Islet precursor cell (in vitro differentiated cells): ENCODE results near the gene UMOD.

Experiments
- DNase-seq: peaks from one replicate; pipeline ENCODE4 v3.0.0-alpha.2; 2018

UMOD gene

DNA sequence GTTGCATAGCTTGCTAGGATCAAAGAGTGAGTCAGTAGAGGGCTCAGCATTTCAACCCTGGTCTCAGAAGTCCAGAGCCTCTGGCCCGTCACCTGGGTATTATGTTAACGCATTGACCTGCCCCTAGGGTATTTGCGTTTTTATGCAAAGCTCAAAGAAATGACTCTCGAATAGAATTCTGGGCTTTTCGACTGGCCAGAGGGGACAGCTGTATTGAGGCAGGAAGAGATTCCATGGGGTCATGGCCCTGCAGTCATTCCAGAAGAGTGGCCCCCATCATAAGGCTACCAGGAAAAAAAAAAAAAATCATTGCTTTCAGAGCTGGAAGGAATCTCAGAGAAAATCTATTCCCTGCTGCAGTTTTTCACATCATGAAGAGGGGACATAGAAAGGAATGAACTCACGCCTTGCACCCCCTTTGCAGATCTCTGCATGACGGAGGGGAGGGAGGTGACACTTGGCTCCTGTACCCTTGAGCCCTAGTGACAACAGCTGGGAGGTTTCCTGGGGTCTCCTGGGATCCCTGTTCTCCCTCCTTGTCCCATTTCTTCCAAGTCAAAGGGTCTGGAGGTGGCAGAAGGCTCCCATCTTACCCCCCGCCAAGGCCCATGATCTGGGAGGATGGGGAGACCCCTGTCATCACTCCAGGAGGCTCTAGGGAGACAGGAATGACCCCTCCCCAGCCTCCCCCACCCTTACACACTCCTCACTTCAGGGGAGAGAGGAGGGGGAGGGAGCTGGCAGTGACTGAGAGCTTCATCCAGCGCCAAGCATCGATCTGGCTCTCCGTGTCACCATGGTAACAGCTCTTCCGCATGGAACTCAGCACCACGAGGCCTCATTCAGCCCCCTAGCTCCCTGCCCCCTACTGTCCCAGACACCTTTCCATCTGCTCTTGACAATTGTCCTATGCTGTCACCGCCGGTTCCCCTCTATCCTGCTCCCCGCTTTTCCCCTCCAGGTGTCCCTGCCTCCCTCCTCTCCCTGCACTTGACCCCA, 61.0 kb downstream of the UMOD start:
- no peak for DNase-seq

DNA sequence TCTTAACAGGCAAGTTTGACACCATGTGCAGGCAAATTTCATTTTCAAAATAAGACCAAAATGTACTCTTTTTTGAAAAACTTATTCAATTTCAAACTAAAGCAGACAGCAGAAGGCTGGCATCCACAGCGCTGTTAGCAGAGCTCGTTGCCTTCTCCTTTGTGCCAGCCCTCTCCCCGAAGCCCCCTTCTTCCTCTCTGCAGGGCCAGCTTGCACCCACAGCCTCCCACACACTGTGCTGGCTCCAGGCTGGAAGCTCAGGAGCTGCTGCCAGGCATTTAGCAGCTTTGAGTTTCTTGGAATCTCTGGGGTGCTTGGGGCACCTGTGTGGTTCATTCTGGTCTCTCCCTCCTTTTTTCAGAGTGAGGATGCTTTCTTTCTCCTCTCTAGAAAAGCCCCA, 62.9 kb downstream of the UMOD start:
- no peak for DNase-seq

DNA sequence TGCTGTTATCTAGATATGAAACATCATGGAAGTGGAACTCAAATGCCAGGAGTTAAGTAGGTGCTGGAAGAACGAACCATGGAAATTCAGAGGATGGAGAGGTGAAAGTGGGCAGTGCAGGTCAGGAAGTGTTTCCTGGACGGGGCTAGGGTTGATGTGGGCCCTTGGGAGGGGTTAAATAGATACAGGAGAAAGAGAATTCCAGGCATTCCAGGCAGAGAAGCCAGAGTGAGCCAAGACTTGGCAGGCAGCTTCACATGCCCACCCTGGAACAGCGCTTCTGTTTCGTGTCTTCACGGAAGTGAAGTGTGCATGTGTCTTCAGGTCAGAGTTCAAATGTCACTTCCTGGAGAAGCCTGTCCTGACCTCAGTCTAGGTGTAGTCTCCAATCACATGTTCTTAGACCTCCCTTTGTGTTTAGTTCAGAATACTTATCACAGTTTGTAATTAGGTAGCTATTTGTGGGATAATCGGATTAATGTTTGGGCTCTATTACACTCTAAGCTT, 66.5 kb downstream of the UMOD start:
- DNase-seq: peak; percentile 60
